ENCODE results near the gene MAPK12.
A peak's percentile ranks its signal among the peaks of the same experiment; 100 is the strongest.

Gene MAPK12

DNA sequence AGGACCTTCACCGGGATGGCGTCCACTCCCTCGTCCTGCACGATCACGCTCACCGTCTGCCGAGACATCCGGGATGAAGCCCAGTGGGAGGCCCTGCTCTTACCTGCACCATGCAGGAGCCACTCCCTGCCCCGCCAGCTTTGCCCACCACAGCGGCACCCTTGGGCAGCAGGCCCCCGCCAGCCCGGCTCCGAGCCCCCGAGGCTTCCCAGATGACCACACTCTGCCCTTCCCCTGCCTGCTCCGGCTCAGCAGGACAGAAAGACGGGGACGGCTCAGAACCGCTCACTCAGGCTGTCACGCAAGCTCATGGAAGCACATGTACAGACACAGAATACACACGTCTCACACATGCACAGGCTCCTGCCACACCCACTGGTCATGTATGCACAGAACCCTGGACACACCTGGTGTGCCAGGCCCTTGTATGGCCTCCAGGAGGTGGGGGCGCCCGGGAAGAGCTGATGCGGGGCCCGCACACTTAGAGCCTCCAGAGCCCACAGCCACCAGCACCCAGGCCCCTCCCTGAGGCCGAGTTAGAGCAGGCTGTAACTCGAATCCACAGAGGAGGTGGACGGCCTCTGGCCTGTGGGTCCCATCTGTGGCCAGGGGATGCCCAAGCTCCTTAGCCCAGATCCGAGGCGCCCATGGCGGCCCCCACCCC, 17.6 kb upstream of the MAPK12 start:
- Histone ChIP-seq H3K9me3 (ENCODE audit: severe bottlenecking) (no peaks in the 10 kb centered on the region), H3K4me3 (ENCODE audit: severe bottlenecking) (no peak overlapping the region)
- TF ChIP-seq, protein P1, sequence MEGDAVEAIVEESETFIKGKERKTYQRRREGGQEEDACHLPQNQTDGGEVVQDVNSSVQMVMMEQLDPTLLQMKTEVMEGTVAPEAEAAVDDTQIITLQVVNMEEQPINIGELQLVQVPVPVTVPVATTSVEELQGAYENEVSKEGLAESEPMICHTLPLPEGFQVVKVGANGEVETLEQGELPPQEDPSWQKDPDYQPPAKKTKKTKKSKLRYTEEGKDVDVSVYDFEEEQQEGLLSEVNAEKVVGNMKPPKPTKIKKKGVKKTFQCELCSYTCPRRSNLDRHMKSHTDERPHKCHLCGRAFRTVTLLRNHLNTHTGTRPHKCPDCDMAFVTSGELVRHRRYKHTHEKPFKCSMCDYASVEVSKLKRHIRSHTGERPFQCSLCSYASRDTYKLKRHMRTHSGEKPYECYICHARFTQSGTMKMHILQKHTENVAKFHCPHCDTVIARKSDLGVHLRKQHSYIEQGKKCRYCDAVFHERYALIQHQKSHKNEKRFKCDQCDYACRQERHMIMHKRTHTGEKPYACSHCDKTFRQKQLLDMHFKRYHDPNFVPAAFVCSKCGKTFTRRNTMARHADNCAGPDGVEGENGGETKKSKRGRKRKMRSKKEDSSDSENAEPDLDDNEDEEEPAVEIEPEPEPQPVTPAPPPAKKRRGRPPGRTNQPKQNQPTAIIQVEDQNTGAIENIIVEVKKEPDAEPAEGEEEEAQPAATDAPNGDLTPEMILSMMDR (IDR thresholded peaks at IDR 0.05; ENCODE audit: poor library complexity, severe bottlenecking), result no peak

DNA sequence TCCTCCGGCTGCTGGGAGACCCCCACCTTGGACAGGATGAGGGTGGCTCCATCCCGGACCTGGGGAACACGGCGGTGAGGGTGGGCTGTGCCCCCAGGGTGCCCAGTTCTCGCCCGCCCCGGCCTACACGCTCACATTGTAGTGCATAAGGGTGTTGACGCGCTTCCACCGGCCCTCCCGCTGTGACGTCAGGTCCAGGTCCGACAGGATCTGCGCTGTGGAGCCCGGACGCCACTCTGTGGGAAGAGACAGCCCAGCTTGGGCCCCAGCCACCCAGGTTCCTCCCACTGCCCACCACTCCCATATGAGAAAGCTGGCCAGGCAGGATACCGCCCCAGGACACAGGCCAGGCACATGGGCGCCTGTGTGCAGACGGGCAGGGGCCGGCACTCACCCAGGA, 17.0 kb upstream of the MAPK12 start:
- Histone ChIP-seq H3K9me3 (ENCODE audit: severe bottlenecking) (no peaks in the 10 kb centered on the region), H3K27ac (ENCODE audit: poor library complexity, severe bottlenecking) (no peak overlapping the region), H3K4me1 (ENCODE audit: insufficient read depth, poor library complexity, severe bottlenecking) (peaks cover 11% of the 10 kb centered on the region), H3K36me3 (ENCODE audit: low read depth) (peaks cover 81% of the 10 kb centered on the region), H3K27me3 (ENCODE audit: insufficient read depth, poor library complexity, severe bottlenecking) (no peaks in the 10 kb centered on the region), H3K4me3 (ENCODE audit: severe bottlenecking) (no peak overlapping the region)
- TF ChIP-seq, protein P1 (IDR thresholded peaks at IDR 0.05; ENCODE audit: poor library complexity, severe bottlenecking), result no peak
- ATAC-seq (ENCODE audit: low read depth) (no peak), DNase-seq (ENCODE audit: low spot score) (no peak)

More for the DNA sequence above, 17.6 kb upstream of the MAPK12 start:
- DNase-seq (ENCODE audit: low spot score), result no peak
- Histone ChIP-seq H3K27ac (ENCODE audit: poor library complexity, severe bottlenecking) (peak overlapping the region; percentile 3), H3K4me1 (ENCODE audit: insufficient read depth, poor library complexity, severe bottlenecking) (peaks cover 11% of the 10 kb centered on the region), H3K27me3 (ENCODE audit: insufficient read depth, poor library complexity, severe bottlenecking) (no peaks in the 10 kb centered on the region), H3K36me3 (ENCODE audit: low read depth) (peaks cover 78% of the 10 kb centered on the region)
- ATAC-seq (ENCODE audit: low read depth), result no peak

DNA sequence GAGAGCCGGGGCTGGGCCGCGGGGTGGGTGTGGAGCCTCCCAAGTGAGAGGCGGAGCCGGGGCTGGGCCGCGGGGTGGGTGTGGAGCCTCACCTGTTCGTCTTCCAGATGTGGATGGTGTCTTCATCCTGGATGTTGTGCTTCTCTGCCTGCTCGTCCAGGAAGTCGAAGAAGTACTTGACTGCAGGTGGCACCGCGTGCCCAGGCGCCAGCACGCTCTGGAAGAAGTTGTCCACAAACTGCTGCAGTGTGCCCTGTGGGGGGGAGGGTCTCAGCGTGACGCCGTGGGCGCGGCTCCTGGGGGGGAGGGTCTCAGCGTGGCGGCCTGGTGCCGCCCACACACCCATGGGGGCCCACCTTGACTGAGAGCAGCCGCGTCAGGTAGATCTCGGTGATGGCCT, 16.3 kb upstream of the MAPK12 start:
- Histone ChIP-seq H3K27me3 (ENCODE audit: insufficient read depth, poor library complexity, severe bottlenecking) (no peaks in the 10 kb centered on the region), H3K4me1 (ENCODE audit: insufficient read depth, poor library complexity, severe bottlenecking) (peaks cover 8% of the 10 kb centered on the region), H3K27ac (ENCODE audit: poor library complexity, severe bottlenecking) (no peak overlapping the region), H3K36me3 (ENCODE audit: low read depth) (peaks cover 77% of the 10 kb centered on the region), H3K9me3 (ENCODE audit: severe bottlenecking) (no peaks in the 10 kb centered on the region), H3K4me3 (ENCODE audit: severe bottlenecking) (no peak overlapping the region)
- ATAC-seq (ENCODE audit: low read depth) (no peak), DNase-seq (ENCODE audit: low spot score) (no peak)
- TF ChIP-seq, protein P1 (IDR thresholded peaks at IDR 0.05; ENCODE audit: poor library complexity, severe bottlenecking), result no peak

DNA sequence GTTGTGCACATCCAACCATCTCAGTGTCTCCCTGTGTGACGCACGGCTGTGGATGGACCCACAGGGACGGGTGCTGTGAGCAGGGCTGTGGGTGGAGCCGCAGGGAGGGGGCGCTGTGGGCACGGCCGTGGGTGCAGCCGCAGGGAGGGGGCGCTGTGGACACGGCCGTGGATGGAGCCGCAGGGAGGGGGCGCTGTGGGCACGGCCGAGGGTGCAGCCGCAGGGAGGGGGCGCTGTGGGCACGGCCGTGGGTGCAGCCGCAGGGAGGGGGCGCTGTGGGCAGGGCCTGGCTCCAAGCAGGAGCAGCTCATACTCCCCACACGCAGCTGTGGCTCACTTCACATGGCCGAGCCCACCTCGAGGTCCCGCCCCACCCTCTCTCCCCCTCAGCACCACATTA, 14.7 kb upstream of the MAPK12 start:
- Histone ChIP-seq H3K27me3 (ENCODE audit: insufficient read depth, poor library complexity, severe bottlenecking) (no peaks in the 10 kb centered on the region), H3K4me3 (ENCODE audit: severe bottlenecking) (no peak overlapping the region), H3K27ac (ENCODE audit: poor library complexity, severe bottlenecking) (no peak overlapping the region), H3K9me3 (ENCODE audit: severe bottlenecking) (no peaks in the 10 kb centered on the region), H3K36me3 (ENCODE audit: low read depth) (peaks cover 65% of the 10 kb centered on the region), H3K4me1 (ENCODE audit: insufficient read depth, poor library complexity, severe bottlenecking) (peaks cover 4% of the 10 kb centered on the region)
- TF ChIP-seq, protein P1 (IDR thresholded peaks at IDR 0.05; ENCODE audit: poor library complexity, severe bottlenecking), result peak; percentile 20
- DNase-seq (ENCODE audit: low spot score), result no peak
- no peak; the same call in 2 of the 3 replicates for ATAC-seq (ENCODE audit: low read depth)
